CD4-positive, alpha-beta T cell (primary cell): ENCODE data around the gene ELFN1. TPM values are rescaled to one million over a fixed set of nuclear protein-coding genes. Genes with fewer than 3 reads are reported as not detected.

Experiments used
- ATAC-seq: fragments of 200-7000 bp; cut with Tn5 transposase; one replicate; pipeline ENCODE4 v1.10.0; 2022; ENCODE audit warnings: mild to moderate bottlenecking; ENCODE audit not compliant: poor library complexity
- CTCF ChIA-PET: fragments of 350-600 bp; sonication (Branson Sonifier 250); formaldehyde crosslinking; loops from one replicate; lab custom pipeline; 2021; ENCODE audit warnings: antibody characterized with exemption, inconsistent platforms; lab: Charles Lee
- POLR2A ChIA-PET: fragments of 350-600 bp; sonication (Branson Sonifier 250); formaldehyde crosslinking; loops from one replicate; lab custom pipeline; 2021; ENCODE audit warnings: antibody characterized with exemption, inconsistent platforms; lab: Charles Lee
- DNase-seq, 14 experiments: peaks; one replicate each; pipeline ENCODE4 v3.0.0-alpha.2; 2013 to 2020; ENCODE audit warnings: mixed read lengths in 2 of 14
- H3K27ac ChIP-seq, 2 donors: one replicate each; pipeline versions ENCODE4 v1.5.1 to v1.7.0; 2013; ENCODE audit warnings: low read length in 2 of 2, low read depth in 1 of 2, mild to moderate bottlenecking in 1 of 2
- H3K27me3 ChIP-seq, 2 experiments: 1 replicate in 1 of 2; 2 replicates in 1 of 2; pipeline versions ENCODE4 v1.6.1 to v1.7.0; 2013; ENCODE audit warnings: low read length in 2 of 2, control low read depth in 1 of 2, mild to moderate bottlenecking in 1 of 2, moderate library complexity in 1 of 2; ENCODE audit not compliant: insufficient read depth in 2 of 2, control insufficient read depth in 1 of 2
- H3K36me3 ChIP-seq: one replicate; pipeline ENCODE4 v1.6.1; 2013; ENCODE audit warnings: low read length, control low read depth; ENCODE audit not compliant: insufficient read depth
- H3K4me1 ChIP-seq: one replicate; pipeline ENCODE4 v1.6.1; 2013; ENCODE audit warnings: low read length, control low read depth; ENCODE audit not compliant: insufficient read depth
- H3K4me3 ChIP-seq: one replicate; pipeline ENCODE4 v1.5.1; 2013; ENCODE audit warnings: mild to moderate bottlenecking, low read length, moderate library complexity
- H3K9me3 ChIP-seq, 2 experiments: 1 replicate in 1 of 2; 2 replicates in 1 of 2; pipeline versions ENCODE4 v1.6.1 to v1.7.0; 2013; ENCODE audit warnings: low read length in 2 of 2, mild to moderate bottlenecking in 2 of 2, control low read depth in 1 of 2, moderate library complexity in 1 of 2; ENCODE audit not compliant: control insufficient read depth in 1 of 2, insufficient read depth in 1 of 2
- H3K27ac Mint-ChIP-seq: one replicate; pipeline ENCODE4 v1.8.0; 2020; ENCODE audit warnings: mixed read lengths
- H3K27me3 Mint-ChIP-seq: one replicate; pipeline ENCODE4 v1.8.0; 2021; ENCODE audit warnings: mixed read lengths
- H3K36me3 Mint-ChIP-seq: one replicate; pipeline ENCODE4 v1.8.0; 2021; ENCODE audit warnings: low read depth, mixed read lengths
- H3K4me1 Mint-ChIP-seq: one replicate; pipeline ENCODE4 v1.8.0; 2021; ENCODE audit warnings: low read depth, mixed read lengths
- H3K4me3 Mint-ChIP-seq: one replicate; pipeline ENCODE4 v1.8.0; 2020; ENCODE audit warnings: mild to moderate bottlenecking, mixed read lengths
- H3K9me3 Mint-ChIP-seq: one replicate; pipeline ENCODE4 v1.8.0; 2020; ENCODE audit warnings: mixed read lengths
- intact Hi-C, 2 experiments: fragments of 100-400 bp; cut with DNase I in 1 of 2; cut with micrococcal nuclease in 1 of 2; formaldehyde crosslinking; loops; one replicate each; pipeline versions ENCODE4 v1.15.1 to v1.9.0; 2023 to 2025; cut with DNase I, micrococcal nuclease
- total RNA-seq, 174 experiments: library from RNA in 2 of 174; stranded (reverse) in 2 of 174; gene quantifications; one replicate each; pipeline ENCODE4 v1.2.3 and lab custom pipeline; 2021 to 2026
- TF ChIP-seq, protein P1 (sequence below): fragments of 200-600 bp; IDR thresholded peaks from one replicate; pipeline ENCODE4 v1.8.0; 2022; ENCODE audit warnings: antibody characterized with exemption, mild to moderate bottlenecking

ELFN1 gene
- total RNA-seq, 2 experiments from 2014 or later, result not detected

DNA sequence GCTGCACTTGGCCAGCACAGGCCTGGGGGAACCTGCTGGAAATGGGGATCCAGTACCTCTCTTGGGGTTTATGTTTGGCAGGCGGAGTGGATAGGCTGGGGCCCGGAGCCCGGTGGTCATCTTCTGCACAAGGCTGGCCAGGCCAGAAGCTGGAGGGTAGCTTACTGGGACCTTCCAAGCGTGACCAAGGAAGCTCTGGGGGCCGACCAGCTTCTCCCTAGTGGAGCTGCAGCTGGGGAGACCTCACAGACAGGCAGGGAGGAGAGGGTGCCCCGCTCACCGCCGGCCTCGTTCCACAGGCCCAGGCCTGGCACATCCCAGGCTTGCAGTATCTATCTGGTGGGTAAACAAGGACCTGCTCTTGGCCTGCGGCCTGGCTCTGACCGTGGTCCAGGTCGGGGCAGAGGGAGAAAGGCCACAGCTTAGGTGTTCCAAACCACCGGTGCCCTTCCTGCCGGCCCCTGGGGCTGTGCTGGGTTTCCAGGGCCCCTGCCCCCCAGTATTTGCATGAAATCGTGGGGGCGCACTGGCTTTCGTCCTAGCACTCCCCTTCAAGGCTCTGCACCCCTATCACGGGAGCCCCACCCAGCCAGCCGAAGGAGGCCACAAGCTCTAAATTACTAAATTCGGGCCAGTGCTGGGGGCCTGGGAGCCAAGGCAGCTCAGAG is 1.5 kb upstream of the ELFN1 start:
- DNase-seq, result peak in 2 of 14 experiments; percentile 8 to 30
- ChIA-PET CTCF (no interaction called here), POLR2A (no interaction called here)
- Histone ChIP-seq H3K36me3 (no peaks in the 10 kb centered on the region), H3K9me3 (peaks cover 0 to 37% of the 10 kb centered on the region in 2 experiments), H3K27me3 (peaks cover 50 to 76% of the 10 kb centered on the region in 2 experiments), H3K27ac (no peak overlapping the region), H3K4me3 (no peak overlapping the region), H3K4me1 (peaks cover 43% of the 10 kb centered on the region)
- Mint-ChIP-seq H3K4me1 (peaks cover 13% of the 10 kb centered on the region), H3K9me3 (no peaks in the 10 kb centered on the region), H3K4me3 (peak overlapping the region; percentile 52), H3K36me3 (no peaks in the 10 kb centered on the region), H3K27me3 (peaks cover 40% of the 10 kb centered on the region), H3K27ac (no peak overlapping the region)
- TF ChIP-seq, protein P1, sequence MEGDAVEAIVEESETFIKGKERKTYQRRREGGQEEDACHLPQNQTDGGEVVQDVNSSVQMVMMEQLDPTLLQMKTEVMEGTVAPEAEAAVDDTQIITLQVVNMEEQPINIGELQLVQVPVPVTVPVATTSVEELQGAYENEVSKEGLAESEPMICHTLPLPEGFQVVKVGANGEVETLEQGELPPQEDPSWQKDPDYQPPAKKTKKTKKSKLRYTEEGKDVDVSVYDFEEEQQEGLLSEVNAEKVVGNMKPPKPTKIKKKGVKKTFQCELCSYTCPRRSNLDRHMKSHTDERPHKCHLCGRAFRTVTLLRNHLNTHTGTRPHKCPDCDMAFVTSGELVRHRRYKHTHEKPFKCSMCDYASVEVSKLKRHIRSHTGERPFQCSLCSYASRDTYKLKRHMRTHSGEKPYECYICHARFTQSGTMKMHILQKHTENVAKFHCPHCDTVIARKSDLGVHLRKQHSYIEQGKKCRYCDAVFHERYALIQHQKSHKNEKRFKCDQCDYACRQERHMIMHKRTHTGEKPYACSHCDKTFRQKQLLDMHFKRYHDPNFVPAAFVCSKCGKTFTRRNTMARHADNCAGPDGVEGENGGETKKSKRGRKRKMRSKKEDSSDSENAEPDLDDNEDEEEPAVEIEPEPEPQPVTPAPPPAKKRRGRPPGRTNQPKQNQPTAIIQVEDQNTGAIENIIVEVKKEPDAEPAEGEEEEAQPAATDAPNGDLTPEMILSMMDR, result no peak
- intact Hi-C loops, result loop anchor here (10.0 kb wide), 2 partner anchors 256 to 536 kb away; no protein-coding TSS in a partner anchor
- no peak for ATAC-seq

DNA sequence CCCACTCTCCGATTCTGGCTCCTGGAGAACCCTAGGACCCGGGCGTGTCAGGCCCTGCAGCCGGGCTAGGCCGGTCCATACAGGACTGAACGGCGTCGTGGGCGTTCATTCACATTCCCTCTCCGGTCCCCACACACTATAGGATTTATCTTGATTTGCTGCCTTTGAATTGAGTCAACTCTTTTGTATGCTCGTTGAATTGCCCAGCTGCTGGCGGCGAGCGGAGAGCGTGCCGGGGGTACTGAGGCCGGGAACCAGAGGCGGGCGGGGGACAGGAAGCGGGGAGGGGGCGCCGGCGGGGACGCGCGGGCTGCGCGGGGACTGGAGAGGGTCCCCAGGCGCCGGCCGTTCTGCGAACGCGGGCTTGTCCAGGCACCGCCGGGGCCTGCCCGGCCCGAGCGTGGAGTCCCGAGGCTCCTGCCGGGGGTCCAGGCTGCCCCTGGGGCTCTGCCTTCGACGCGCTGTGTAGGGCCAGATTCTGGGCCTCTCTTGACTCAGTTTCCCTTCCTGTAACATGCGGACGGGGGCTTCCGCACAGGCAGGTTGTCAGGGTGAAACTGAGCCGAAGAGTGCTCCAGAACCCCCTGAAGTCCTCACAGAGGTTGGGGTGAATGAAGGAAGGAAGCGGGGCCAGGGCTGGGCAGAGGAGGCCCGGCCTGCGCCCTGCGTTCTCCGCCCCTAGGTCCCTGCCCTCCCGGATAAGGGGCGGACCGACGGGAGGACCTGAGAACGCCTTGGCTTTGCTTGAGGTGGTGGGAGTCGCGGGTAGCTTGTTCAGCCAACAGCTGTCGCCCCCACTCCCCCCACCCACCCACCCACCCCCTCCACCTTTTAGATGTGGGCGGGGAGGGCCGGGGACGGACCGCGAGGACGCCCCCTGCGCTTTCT is 769 bp upstream of the ELFN1 start:
- ATAC-seq (no peak), DNase-seq (peak in 2 of 14 experiments; percentile 14 to 27)
- H3K4me1 ChIP-seq, result peaks cover 36% of the 10 kb centered on the region
- Mint-ChIP-seq H3K36me3 (no peaks in the 10 kb centered on the region), H3K9me3 (no peaks in the 10 kb centered on the region), H3K4me3 (peak overlapping the region; percentile 52), H3K27ac (no peak overlapping the region), H3K27me3 (peaks cover 38% of the 10 kb centered on the region), H3K4me1 (peaks cover 13% of the 10 kb centered on the region)
- H3K36me3 ChIP-seq, result no peaks in the 10 kb centered on the region
- no peak overlapping the region for H3K27ac ChIP-seq
- TF ChIP-seq, protein P1, result no peak
- peaks cover 46 to 74% of the 10 kb centered on the region in 2 experiments for H3K27me3 ChIP-seq
- H3K9me3 ChIP-seq, result peaks cover 0 to 30% of the 10 kb centered on the region in 2 experiments
- intact Hi-C loops, result loop anchor here (10.0 kb wide), 2 partner anchors 255 to 535 kb away; no protein-coding TSS in a partner anchor
- no peak overlapping the region for H3K4me3 ChIP-seq
- ChIA-PET CTCF (no interaction called here), POLR2A (no interaction called here)

DNA sequence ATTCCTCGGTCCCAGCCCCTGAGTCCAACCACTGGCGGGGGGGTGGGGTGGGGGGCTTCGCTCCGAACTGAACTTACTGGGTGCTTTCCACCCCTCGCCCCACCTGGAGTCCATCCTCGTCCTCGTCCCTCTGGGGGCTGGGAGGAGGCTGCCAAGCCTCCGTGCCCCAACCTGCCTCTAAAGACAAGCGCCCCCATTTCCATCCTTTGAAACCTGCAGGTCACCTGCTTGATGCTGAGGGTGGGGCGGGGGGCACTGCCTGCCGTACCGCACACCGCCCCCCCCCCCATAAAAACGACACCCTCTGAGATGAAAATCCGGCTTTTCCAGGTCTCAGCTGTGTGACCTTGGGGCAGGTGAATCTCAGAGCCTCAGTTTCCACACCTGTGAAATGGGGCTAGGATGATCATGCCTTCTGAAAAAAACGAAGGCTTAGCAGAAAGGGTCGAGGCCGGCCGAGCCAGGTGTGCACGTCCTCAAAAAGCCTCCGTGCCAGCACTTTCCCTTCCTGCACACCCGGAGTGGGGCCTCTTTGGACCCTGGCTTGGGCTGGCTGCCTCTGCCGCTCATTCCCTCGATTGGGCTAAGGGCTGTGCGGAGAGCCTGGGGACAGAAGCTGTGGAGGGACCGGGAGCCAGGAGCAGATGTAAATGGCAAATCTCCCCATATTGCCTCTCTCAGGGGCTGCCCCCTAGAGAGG is 967 bp downstream of the ELFN1 start:
- H3K27ac ChIP-seq, result no peak overlapping the region
- TF ChIP-seq, protein P1, result no peak
- intact Hi-C loops, result no loop called here
- no peaks in the 10 kb centered on the region for H3K36me3 ChIP-seq
- Mint-ChIP-seq H3K27me3 (peaks cover 38% of the 10 kb centered on the region), H3K27ac (no peak overlapping the region), H3K9me3 (no peaks in the 10 kb centered on the region), H3K36me3 (no peaks in the 10 kb centered on the region), H3K4me1 (peaks cover 13% of the 10 kb centered on the region), H3K4me3 (no peak overlapping the region)
- H3K4me3 ChIP-seq, result no peak overlapping the region
- ChIA-PET POLR2A (no interaction called here), CTCF (no interaction called here)
- peaks cover 46 to 65% of the 10 kb centered on the region in 2 experiments for H3K27me3 ChIP-seq
- ATAC-seq (no peak), DNase-seq (peak in 2 of 14 experiments; percentile 2 to 26)
- H3K4me1 ChIP-seq, result peaks cover 26% of the 10 kb centered on the region
- peaks cover 0 to 30% of the 10 kb centered on the region in 2 experiments for H3K9me3 ChIP-seq
